Measurements from ENCODE around the gene GLIS2. TPM values are rescaled to one million over a fixed set of nuclear protein-coding genes. Genes with fewer than 3 reads are reported as not detected.
A peak's percentile ranks its signal among the peaks of the same experiment; 100 is the strongest.

GLIS2 gene
- polyA plus RNA-seq, 2 of the 4 experiments (the other 2 are of a cell fraction): 5.5 to 15.8 TPM

GRCh38 chr16:4314532-4315185 is 1.2 kb upstream of the GLIS2 start:
- H3K27ac ChIP-seq: peak overlapping the region; percentile 96
- ATAC-seq (peak; percentile 20 to 51), DNase-seq (ENCODE audit: low read depth in 1 of 2, low spot score in 1 of 2) (peak; percentile 77 to 94), FAIRE-seq (peak; percentile 76)
- H3K4me3 ChIP-seq: peak overlapping the region; percentile 87
- no peaks in the 10 kb centered on the region for H3K9me3 ChIP-seq
- H3K4me1 ChIP-seq: peaks cover 51% of the 10 kb centered on the region
- 4% methylated on average over 32 of the region's 33 CpGs for WGBS (ENCODE audit: missing lambda C conversion rate)
- peak overlapping the region; percentile 93 for H3K4me2 ChIP-seq
- CTCF ChIA-PET: interaction anchor here (0.7 to 20.1 kb wide), 10 partner anchors 10 to 102 kb away, joined by 3 to 423 read pairs (median 6); partner anchors contain the start of genes CORO7 and TFAP4
- POLR2A ChIA-PET: interaction anchor here (0.6 to 1.9 kb wide), 5 partner anchors 10 to 41 kb away, joined by 3 to 11 read pairs (median 7); partner anchors contain the start of gene TFAP4
- TF ChIP-seq FOXS1 (CRISPR knock-in tag; IDR thresholded peaks at IDR 0.05) (no peak), HES2 (IDR thresholded peaks at IDR 0.05) (no peak), ATOH8 (CRISPR knock-in tag; IDR thresholded peaks at IDR 0.05; ENCODE audit: low read depth) (no peak; the same call in 1 of the 2 replicates), CHD4 (IDR thresholded peaks at IDR 0.05; ENCODE audit: borderline replicate concordance) (peak; percentile 99), MAX (IDR thresholded peaks at IDR 0.05) (peak; percentile 98), CEBPB (IDR thresholded peaks at IDR 0.05) (no peak), TFCP2L1 (CRISPR knock-in tag; IDR thresholded peaks at IDR 0.05) (0 out of 2 replicates have a peak, but pooled peaks have one; percentile 7), HDAC2 (IDR thresholded peaks at IDR 0.05) (peak; percentile 17; the same call in 1 of the 2 replicates), MYC (IDR thresholded peaks at IDR 0.05; ENCODE audit: borderline replicate concordance, low read length) (peak; percentile 41; the same call in 1 of the 2 replicates), RAD21 (conservative IDR thresholded peaks at IDR 0.05 in 1 of 2, IDR thresholded peaks at IDR 0.05 in 1 of 2) (no peak), KDM5A (IDR thresholded peaks at IDR 0.05) (no peak), KDM1A (IDR thresholded peaks at IDR 0.05; ENCODE audit: low read depth) (no peak), RARB (CRISPR knock-in tag; IDR thresholded peaks at IDR 0.05) (no peak)
- TF ChIP-seq, protein P1, sequence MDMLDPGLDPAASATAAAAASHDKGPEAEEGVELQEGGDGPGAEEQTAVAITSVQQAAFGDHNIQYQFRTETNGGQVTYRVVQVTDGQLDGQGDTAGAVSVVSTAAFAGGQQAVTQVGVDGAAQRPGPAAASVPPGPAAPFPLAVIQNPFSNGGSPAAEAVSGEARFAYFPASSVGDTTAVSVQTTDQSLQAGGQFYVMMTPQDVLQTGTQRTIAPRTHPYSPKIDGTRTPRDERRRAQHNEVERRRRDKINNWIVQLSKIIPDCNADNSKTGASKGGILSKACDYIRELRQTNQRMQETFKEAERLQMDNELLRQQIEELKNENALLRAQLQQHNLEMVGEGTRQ (IDR thresholded peaks at IDR 0.05): peak; percentile 62; the same call in 1 of the 2 replicates
- TF ChIP-seq, protein P2, sequence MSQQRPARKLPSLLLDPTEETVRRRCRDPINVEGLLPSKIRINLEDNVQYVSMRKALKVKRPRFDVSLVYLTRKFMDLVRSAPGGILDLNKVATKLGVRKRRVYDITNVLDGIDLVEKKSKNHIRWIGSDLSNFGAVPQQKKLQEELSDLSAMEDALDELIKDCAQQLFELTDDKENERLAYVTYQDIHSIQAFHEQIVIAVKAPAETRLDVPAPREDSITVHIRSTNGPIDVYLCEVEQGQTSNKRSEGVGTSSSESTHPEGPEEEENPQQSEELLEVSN (IDR thresholded peaks at IDR 0.05; ENCODE audit: borderline replicate concordance, low read depth): peak; percentile 97

GRCh38 chr16:4316108-4316863 is 419 bp downstream of the GLIS2 start:
- H3K27ac ChIP-seq: peak overlapping the region; percentile 96
- ATAC-seq: peak; percentile 3 to 15; a peak in 5 of 6 replicates
- DNase-seq (ENCODE audit: low read depth in 1 of 2, low spot score in 1 of 2): no peak
- ChIA-PET CTCF (interaction anchor here (1.2 to 20.1 kb wide), 7 partner anchors 8 to 87 kb away, joined by 4 to 423 read pairs (median 18); partner anchors contain the start of gene TFAP4), POLR2A (interaction anchor here (0.6 to 2.7 kb wide), 11 partner anchors 8 to 303 kb away, joined by 3 to 15 read pairs (median 5); partner anchors contain the start of gene TFAP4)
- H3K4me2 ChIP-seq: peak overlapping the region; percentile 93
- no peaks in the 10 kb centered on the region for H3K9me3 ChIP-seq
- peak overlapping the region; percentile 87 for H3K4me3 ChIP-seq
- H3K4me1 ChIP-seq: peaks cover 60% of the 10 kb centered on the region
- TF ChIP-seq RNF2 (IDR thresholded peaks at IDR 0.05; ENCODE audit: borderline replicate concordance, low read depth) (no peak), PHF8 (IDR thresholded peaks at IDR 0.05; ENCODE audit: borderline replicate concordance, low read depth) (0 out of 2 replicates have a peak, but pooled peaks have one; percentile 8), POLR2A (IDR thresholded peaks at IDR 0.05; ENCODE audit: low read length) (no peak), HEYL (CRISPR knock-in tag; IDR thresholded peaks at IDR 0.05) (no peak)
- FAIRE-seq: no peak
- WGBS (ENCODE audit: missing lambda C conversion rate): 0% methylated on average over 17 of the region's 93 CpGs

All from A549 (cell line).